ENCODE results near the gene COG2. TPM values are rescaled to one million over a fixed set of nuclear protein-coding genes. Genes with fewer than 3 reads are reported as not detected.

The COG2 gene
- total and polyA plus RNA-seq, 2 of the 13 experiments (the other 11 are each of a cell fraction or from before 2014, with no cell fraction given): 16.8 to 36.3 TPM

- TF ChIP-seq ZC3H13 (CRISPR knock-in tag; IDR thresholded peaks at IDR 0.05) (peak; percentile 41; the same call in 1 of the 2 replicates), ELK4 (CRISPR knock-in tag; IDR thresholded peaks at IDR 0.05; ENCODE audit: borderline replicate concordance) (no peak), ZNF318 (CRISPR knock-in tag; IDR thresholded peaks at IDR 0.05) (no peak), ZNF564 (CRISPR knock-in tag; IDR thresholded peaks at IDR 0.05) (no peak), RBM39 (IDR thresholded peaks at IDR 0.05; ENCODE audit: low read depth, low read length, poor library complexity, severe bottlenecking) (no peak), CSRNP1 (CRISPR knock-in tag; IDR thresholded peaks at IDR 0.05) (no peak), ZNF296 (CRISPR knock-in tag; conservative IDR thresholded peaks at IDR 0.05) (no peak), CEBPG (CRISPR knock-in tag; IDR thresholded peaks at IDR 0.05) (no peak), POLR2G (IDR thresholded peaks at IDR 0.05; ENCODE audit: low read depth, low read length) (no peak), TP53 (CRISPR knock-in tag; conservative IDR thresholded peaks at IDR 0.05) (no peak), IRX3 (CRISPR knock-in tag; IDR thresholded peaks at IDR 0.05; ENCODE audit: borderline replicate concordance, low read depth) (no peak), ZNF329 (CRISPR knock-in tag; IDR thresholded peaks at IDR 0.05; ENCODE audit: low read depth) (no peak), NR3C1 (CRISPR knock-in tag; IDR thresholded peaks at IDR 0.05) (no peak), SIX4 (CRISPR knock-in tag; IDR thresholded peaks at IDR 0.05) (no peak), NCOA1 (CRISPR knock-in tag; IDR thresholded peaks at IDR 0.05) (no peak), ZKSCAN1 (IDR thresholded peaks at IDR 0.05; ENCODE audit: low read length) (no peak), AGO1 (IDR thresholded peaks at IDR 0.05; ENCODE audit: low read depth, low read length, poor library complexity, severe bottlenecking) (no peak), TBP (CRISPR knock-in tag; IDR thresholded peaks at IDR 0.05) (no peak)
Observed at GRCh38 chr1:230701434-230701833, 59.2 kb downstream of the COG2 start (continued).
